ENCODE measurements around the gene SPACA1.

The SPACA1 gene

GRCh38 chr6:88044530-88044929, 3.1 kb upstream of the SPACA1 start:
- H3K27ac ChIP-seq (ENCODE audit: low read length), result no peak overlapping the region
- H3K4me3 ChIP-seq (ENCODE audit: low read depth in 1 of 2, low read length in 2 of 2), result no peak overlapping the region
- no peaks in the 10 kb centered on the region for H3K27me3 ChIP-seq (ENCODE audit: low read depth, low read length)
- H3K9me3 ChIP-seq (ENCODE audit: control insufficient read depth in 1 of 2, low read length in 2 of 2), result no peaks in the 10 kb centered on the region
- no peaks in the 10 kb centered on the region for H3K4me1 ChIP-seq (ENCODE audit: control insufficient read depth in 1 of 2, insufficient read depth in 2 of 2, low read length in 2 of 2)
- H3K36me3 ChIP-seq (ENCODE audit: control insufficient read depth in 1 of 2, insufficient read depth in 2 of 2, low read length in 2 of 2), result no peaks in the 10 kb centered on the region

- Histone ChIP-seq H3K27ac (ENCODE audit: low read length) (no peak overlapping the region), H3K27me3 (ENCODE audit: low read depth, low read length) (no peaks in the 10 kb centered on the region), H3K4me1 (ENCODE audit: control insufficient read depth in 1 of 2, insufficient read depth in 2 of 2, low read length in 2 of 2) (no peaks in the 10 kb centered on the region), H3K36me3 (ENCODE audit: control insufficient read depth in 1 of 2, insufficient read depth in 2 of 2, low read length in 2 of 2) (no peaks in the 10 kb centered on the region), H3K4me3 (ENCODE audit: low read depth in 1 of 2, low read length in 2 of 2) (no peak overlapping the region), H3K9me3 (ENCODE audit: control insufficient read depth in 1 of 2, low read length in 2 of 2) (no peaks in the 10 kb centered on the region)
These were observed 2.0 kb upstream of the SPACA1 start for GRCh38 chr6:88045521-88046136.

- no peak overlapping the region for H3K4me3 ChIP-seq (ENCODE audit: low read depth in 1 of 2, low read length in 2 of 2)
- H3K27me3 ChIP-seq (ENCODE audit: low read depth, low read length), result no peaks in the 10 kb centered on the region
- no peaks in the 10 kb centered on the region for H3K9me3 ChIP-seq (ENCODE audit: control insufficient read depth in 1 of 2, low read length in 2 of 2)
- H3K27ac ChIP-seq (ENCODE audit: low read length), result no peak overlapping the region
- H3K4me1 ChIP-seq (ENCODE audit: control insufficient read depth in 1 of 2, insufficient read depth in 2 of 2, low read length in 2 of 2), result no peaks in the 10 kb centered on the region
- H3K36me3 ChIP-seq (ENCODE audit: control insufficient read depth in 1 of 2, insufficient read depth in 2 of 2, low read length in 2 of 2), result no peaks in the 10 kb centered on the region
These were observed 937 bp downstream of the SPACA1 start for GRCh38 chr6:88048578-88048977.

- H3K9me3 ChIP-seq (ENCODE audit: control insufficient read depth in 1 of 2, low read length in 2 of 2), result no peaks in the 10 kb centered on the region
- no peak overlapping the region for H3K27ac ChIP-seq (ENCODE audit: low read length)
- no peaks in the 10 kb centered on the region for H3K4me1 ChIP-seq (ENCODE audit: control insufficient read depth in 1 of 2, insufficient read depth in 2 of 2, low read length in 2 of 2)
- no peaks in the 10 kb centered on the region for H3K36me3 ChIP-seq (ENCODE audit: control insufficient read depth in 1 of 2, insufficient read depth in 2 of 2, low read length in 2 of 2)
- H3K4me3 ChIP-seq (ENCODE audit: low read depth in 1 of 2, low read length in 2 of 2), result no peak overlapping the region
- no peaks in the 10 kb centered on the region for H3K27me3 ChIP-seq (ENCODE audit: low read depth, low read length)
These were observed 2.6 kb downstream of the SPACA1 start for GRCh38 chr6:88050140-88050818.

- no peaks in the 10 kb centered on the region for H3K9me3 ChIP-seq (ENCODE audit: control insufficient read depth in 1 of 2, low read length in 2 of 2)
- no peaks in the 10 kb centered on the region for H3K27me3 ChIP-seq (ENCODE audit: low read depth, low read length)
- no peak overlapping the region for H3K27ac ChIP-seq (ENCODE audit: low read length)
- H3K4me3 ChIP-seq (ENCODE audit: low read depth in 1 of 2, low read length in 2 of 2), result no peak overlapping the region
- no peaks in the 10 kb centered on the region for H3K4me1 ChIP-seq (ENCODE audit: control insufficient read depth in 1 of 2, insufficient read depth in 2 of 2, low read length in 2 of 2)
- H3K36me3 ChIP-seq (ENCODE audit: control insufficient read depth in 1 of 2, insufficient read depth in 2 of 2, low read length in 2 of 2), result no peaks in the 10 kb centered on the region
These were observed 11.6 kb downstream of the SPACA1 start for GRCh38 chr6:88059191-88059590.

- Histone ChIP-seq H3K4me3 (ENCODE audit: low read depth in 1 of 2, low read length in 2 of 2) (no peak overlapping the region), H3K4me1 (ENCODE audit: control insufficient read depth in 1 of 2, insufficient read depth in 2 of 2, low read length in 2 of 2) (no peaks in the 10 kb centered on the region), H3K36me3 (ENCODE audit: control insufficient read depth in 1 of 2, insufficient read depth in 2 of 2, low read length in 2 of 2) (no peaks in the 10 kb centered on the region), H3K9me3 (ENCODE audit: control insufficient read depth in 1 of 2, low read length in 2 of 2) (no peaks in the 10 kb centered on the region), H3K27me3 (ENCODE audit: low read depth, low read length) (no peaks in the 10 kb centered on the region), H3K27ac (ENCODE audit: low read length) (no peak overlapping the region)
These were observed 14.7 kb downstream of the SPACA1 start for GRCh38 chr6:88062376-88062775.

GRCh38 chr6:88072462-88072861, 24.8 kb downstream of the SPACA1 start:
- H3K27ac ChIP-seq (ENCODE audit: low read length), result no peak overlapping the region

GRCh38 chr6:88074791-88075190, 27.1 kb downstream of the SPACA1 start:
- Histone ChIP-seq H3K27ac (ENCODE audit: low read length) (no peak overlapping the region), H3K4me3 (ENCODE audit: low read depth in 1 of 2, low read length in 2 of 2) (no peak overlapping the region), H3K9me3 (ENCODE audit: control insufficient read depth in 1 of 2, low read length in 2 of 2) (no peaks in the 10 kb centered on the region), H3K27me3 (ENCODE audit: low read depth, low read length) (no peaks in the 10 kb centered on the region), H3K4me1 (ENCODE audit: control insufficient read depth in 1 of 2, insufficient read depth in 2 of 2, low read length in 2 of 2) (no peaks in the 10 kb centered on the region), H3K36me3 (ENCODE audit: control insufficient read depth in 1 of 2, insufficient read depth in 2 of 2, low read length in 2 of 2) (no peaks in the 10 kb centered on the region)

More at GRCh38 chr6:88072462-88072861, 24.8 kb downstream of the SPACA1 start:
- no peak overlapping the region for H3K4me3 ChIP-seq (ENCODE audit: low read depth in 1 of 2, low read length in 2 of 2)
- no peaks in the 10 kb centered on the region for H3K4me1 ChIP-seq (ENCODE audit: control insufficient read depth in 1 of 2, insufficient read depth in 2 of 2, low read length in 2 of 2)
- no peaks in the 10 kb centered on the region for H3K27me3 ChIP-seq (ENCODE audit: low read depth, low read length)
- no peaks in the 10 kb centered on the region for H3K9me3 ChIP-seq (ENCODE audit: control insufficient read depth in 1 of 2, low read length in 2 of 2)
- H3K36me3 ChIP-seq (ENCODE audit: control insufficient read depth in 1 of 2, insufficient read depth in 2 of 2, low read length in 2 of 2), result no peaks in the 10 kb centered on the region

- Histone ChIP-seq H3K4me1 (ENCODE audit: control insufficient read depth in 1 of 2, insufficient read depth in 2 of 2, low read length in 2 of 2) (no peaks in the 10 kb centered on the region), H3K4me3 (ENCODE audit: low read depth in 1 of 2, low read length in 2 of 2) (no peak overlapping the region), H3K36me3 (ENCODE audit: control insufficient read depth in 1 of 2, insufficient read depth in 2 of 2, low read length in 2 of 2) (no peaks in the 10 kb centered on the region), H3K27me3 (ENCODE audit: low read depth, low read length) (no peaks in the 10 kb centered on the region), H3K9me3 (ENCODE audit: control insufficient read depth in 1 of 2, low read length in 2 of 2) (no peaks in the 10 kb centered on the region), H3K27ac (ENCODE audit: low read length) (no peak overlapping the region)
These were observed 29.7 kb downstream of the SPACA1 start for GRCh38 chr6:88077305-88077704.

GRCh38 chr6:88086792-88087191, 39.2 kb downstream of the SPACA1 start:
- Histone ChIP-seq H3K9me3 (ENCODE audit: control insufficient read depth in 1 of 2, low read length in 2 of 2) (peaks cover 0 to 6% of the 10 kb centered on the region in 2 donors), H3K36me3 (ENCODE audit: control insufficient read depth in 1 of 2, insufficient read depth in 2 of 2, low read length in 2 of 2) (no peaks in the 10 kb centered on the region), H3K27me3 (ENCODE audit: low read depth, low read length) (no peaks in the 10 kb centered on the region), H3K27ac (ENCODE audit: low read length) (no peak overlapping the region), H3K4me1 (ENCODE audit: control insufficient read depth in 1 of 2, insufficient read depth in 2 of 2, low read length in 2 of 2) (no peaks in the 10 kb centered on the region), H3K4me3 (ENCODE audit: low read depth in 1 of 2, low read length in 2 of 2) (no peak overlapping the region)

GRCh38 chr6:88089708-88090107, 42.1 kb downstream of the SPACA1 start:
- no peak overlapping the region for H3K4me3 ChIP-seq (ENCODE audit: low read depth in 1 of 2, low read length in 2 of 2)
- no peaks in the 10 kb centered on the region for H3K9me3 ChIP-seq (ENCODE audit: control insufficient read depth in 1 of 2, low read length in 2 of 2)
- H3K4me1 ChIP-seq (ENCODE audit: control insufficient read depth in 1 of 2, insufficient read depth in 2 of 2, low read length in 2 of 2), result no peaks in the 10 kb centered on the region
- H3K27ac ChIP-seq (ENCODE audit: low read length), result no peak overlapping the region
- H3K36me3 ChIP-seq (ENCODE audit: control insufficient read depth in 1 of 2, insufficient read depth in 2 of 2, low read length in 2 of 2), result no peaks in the 10 kb centered on the region
- no peaks in the 10 kb centered on the region for H3K27me3 ChIP-seq (ENCODE audit: low read depth, low read length)

All from muscle layer of duodenum (tissue), 2 donors.